Muscle of back (tissue), 11 donors: ENCODE results near the gene FRMD4A. TPM values are rescaled to one million over a fixed set of nuclear protein-coding genes. Genes with fewer than 3 reads are reported as not detected.
A peak's percentile ranks its signal among the peaks of the same experiment; 100 is the strongest.

ENCODE experiments used
- DNase-seq, 3 donors: peaks; one replicate each; pipeline versions ENCODE4 v3.0.0 to v3.0.0-alpha.2; 2013
- polyA plus RNA-seq, 10 donors: library from polyadenylated mRNA; unstranded; fragments of 120-200 nt; gene quantifications; one replicate each; pipeline ENCODE4 v1.2.1, GENCODE V29; 2013; ENCODE audit not compliant: insufficient read length in 10 of 10

Gene FRMD4A
- polyA plus RNA-seq, 10 donors = 35.0 to 51.7 (median 38.3) TPM

GRCh38 chr10:13823709-13824405 is 506.9 kb downstream of the FRMD4A start:
- DNase-seq = no peak

GRCh38 chr10:13823096-13823708 is 507.5 kb downstream of the FRMD4A start:
- DNase-seq = no peak

GRCh38 chr10:13822490-13822889 is 508.2 kb downstream of the FRMD4A start:
- DNase-seq = no peak

- DNase-seq = no peak
These were observed 509.8 kb downstream of the FRMD4A start for GRCh38 chr10:13820964-13821337.

- no peak for DNase-seq
These were observed 510.4 kb downstream of the FRMD4A start for GRCh38 chr10:13820119-13820963.

GRCh38 chr10:13816195-13816925 is 514.4 kb downstream of the FRMD4A start:
- DNase-seq = peak; percentile 39 to 74 (median 53)

GRCh38 chr10:13815756-13816155 is 515.0 kb downstream of the FRMD4A start:
- DNase-seq = no peak

- DNase-seq = no peak
These were observed 517.2 kb downstream of the FRMD4A start for GRCh38 chr10:13813550-13813949.

- no peak for DNase-seq
These were observed 517.9 kb downstream of the FRMD4A start for GRCh38 chr10:13812804-13813203.

GRCh38 chr10:13810568-13810967 is 520.2 kb downstream of the FRMD4A start:
- DNase-seq = peak in 1 of 3 donors; percentile 61

GRCh38 chr10:13809427-13809826 is 521.3 kb downstream of the FRMD4A start:
- no peak for DNase-seq

GRCh38 chr10:13808556-13809391 is 522.0 kb downstream of the FRMD4A start:
- no peak for DNase-seq

- DNase-seq = no peak
These were observed 524.3 kb downstream of the FRMD4A start for GRCh38 chr10:13806419-13806818.

GRCh38 chr10:13803566-13804554 is 526.9 kb downstream of the FRMD4A start:
- DNase-seq = peak in 1 of 3 donors; percentile 16

- no peak for DNase-seq
These were observed 528.8 kb downstream of the FRMD4A start for GRCh38 chr10:13801907-13802288.

GRCh38 chr10:13801156-13801906 is 529.4 kb downstream of the FRMD4A start:
- DNase-seq = no peak

GRCh38 chr10:13797164-13797563 is 533.6 kb downstream of the FRMD4A start:
- no peak for DNase-seq

- DNase-seq = no peak
These were observed 534.8 kb downstream of the FRMD4A start for GRCh38 chr10:13795653-13796555.
